Measurements from ENCODE around the gene ARRDC1. TPM values are rescaled to one million over a fixed set of nuclear protein-coding genes. Genes with fewer than 3 reads are reported as not detected.

Gene ARRDC1
- total and polyA plus RNA-seq, 9 of the 15 experiments (the other 6 are each of a cell fraction or from before 2014, with no cell fraction given), result 0.21 to 45.3 (median 18.6) TPM

- 91% methylated on average over 12 of the region's 13 CpGs for WGBS (ENCODE audit: insufficient coverage, low coverage, missing lambda C conversion rate)
- no peak overlapping the region for H3K4me3 ChIP-seq
- POLR2A ChIA-PET, result interaction anchor here (0.6 to 3.2 kb wide), 5 partner anchors 12 to 800 kb away, joined by 3 to 28 read pairs (median 3); partner anchors contain the start of genes DPH7 and ZMYND19
Observed at GRCh38 chr9:137603879-137604278, 1.6 kb upstream of the ARRDC1 start.

More at GRCh38 chr9:137603879-137604278, 1.6 kb upstream of the ARRDC1 start:
- DNase-seq (ENCODE audit: extremely low read depth in 1 of 4, low spot score in 3 of 4) (no peak), ATAC-seq (no peak), FAIRE-seq (no peak)
- no peak overlapping the region for H3K9ac ChIP-seq (ENCODE audit: insufficient read depth in 1 of 2, low read depth in 2 of 2, low read length in 2 of 2)
- in situ Hi-C loops (cut with MboI), result no loop called here
- H3K27ac ChIP-seq (ENCODE audit: extremely low read depth, low read depth, low read length), result no peak overlapping the region
- intact Hi-C loops (cut with micrococcal nuclease), result no loop called here
- CTCF ChIA-PET (ENCODE audit: low intra/inter-chr PET ratio), result no interaction called here
- H3K9me3 ChIP-seq (replicated peaks; ENCODE audit: control insufficient read depth, insufficient read depth, low read depth, low read length), result no peaks in the 10 kb centered on the region
- no peaks in the 10 kb centered on the region for H3K9me1 ChIP-seq (ENCODE audit: control insufficient read depth, insufficient read depth, low read length)
- H3K36me3 ChIP-seq (ENCODE audit: control insufficient read depth, insufficient read depth, low read length), result no peaks in the 10 kb centered on the region
- no peak overlapping the region for H2AFZ ChIP-seq (ENCODE audit: low read depth, low read length)
- no peak overlapping the region for H3K4me2 ChIP-seq (ENCODE audit: insufficient read depth, low read length)
- no TSS peak for BruUV-seq (replicated peaks)
- peaks cover 21 to 41% of the 10 kb centered on the region in 2 experiments; a peak in 4 of 5 replicates for H3K4me1 ChIP-seq (replicated peaks in 1 of 2; ENCODE audit: control insufficient read depth in 2 of 2, insufficient read depth in 2 of 2, low read length in 2 of 2)
- no peaks in the 10 kb centered on the region for H3K27me3 ChIP-seq (ENCODE audit: control insufficient read depth in 2 of 2, insufficient read depth in 2 of 2, low read length in 2 of 2)
- H3K79me2 ChIP-seq (ENCODE audit: control insufficient read depth, insufficient read depth, low read length), result peaks cover 16% of the 10 kb centered on the region
- H4K20me1 ChIP-seq (replicated peaks; ENCODE audit: control insufficient read depth, insufficient read depth, low read length), result peaks cover 7% of the 10 kb centered on the region; the same call in 1 of the 2 replicates
- no peak for TF ChIP-seq PRDM10 (IDR thresholded peaks at IDR 0.05; ENCODE audit: partially characterized antibody)

Data from K562 (cell line).